Stimulated activated naive CD8-positive, alpha-beta T cell treated with anti-CD3 and anti-CD28 coated beads, Interleukin-15, amount 100 ng/mL, for 72 hours (primary cell): ENCODE results near the gene RMDN3.

Experiments used
- ATAC-seq: fragments of 150-1000 bp; cut with Tn5 transposase; 2 replicates; pipeline ENCODE4 v1.10.0; 2021; ENCODE audit warnings: mild to moderate bottlenecking, moderate library complexity
- DNase-seq, 2 donors: peaks; one replicate each; pipeline ENCODE4 v3.0.0; 2021 to 2022
- H3K27ac Mint-ChIP-seq, 2 donors: one replicate each; pipeline ENCODE4 v1.8.0; 2022; ENCODE audit warnings: mild to moderate bottlenecking in 2 of 2, mixed read lengths in 2 of 2, moderate library complexity in 2 of 2
- H3K27me3 Mint-ChIP-seq: one replicate; pipeline ENCODE4 v1.8.0; 2022; ENCODE audit warnings: mixed read lengths
- H3K4me1 Mint-ChIP-seq: one replicate; pipeline ENCODE4 v1.8.0; 2022; ENCODE audit warnings: mild to moderate bottlenecking, mixed read lengths
- H3K4me3 Mint-ChIP-seq, 2 donors: one replicate each; pipeline ENCODE4 v1.8.0; 2022; ENCODE audit warnings: mild to moderate bottlenecking in 2 of 2, mixed read lengths in 2 of 2, moderate library complexity in 1 of 2
- H3K9me3 Mint-ChIP-seq, 2 donors: one replicate each; pipeline ENCODE4 v1.8.0; 2022; ENCODE audit warnings: mixed read lengths in 2 of 2

RMDN3 gene

GRCh38 chr15:40695469-40695890 lies 59.6 kb downstream of the RMDN3 start:
- Mint-ChIP-seq H3K27me3 (no peaks in the 10 kb centered on the region), H3K27ac (peak overlapping the region; percentile 98 to 100), H3K4me1 (peaks cover 32% of the 10 kb centered on the region), H3K4me3 (peak overlapping the region; percentile 98), H3K9me3 (no peaks in the 10 kb centered on the region)
- ATAC-seq, result peak; percentile 1
- DNase-seq, result no peak

DNA sequence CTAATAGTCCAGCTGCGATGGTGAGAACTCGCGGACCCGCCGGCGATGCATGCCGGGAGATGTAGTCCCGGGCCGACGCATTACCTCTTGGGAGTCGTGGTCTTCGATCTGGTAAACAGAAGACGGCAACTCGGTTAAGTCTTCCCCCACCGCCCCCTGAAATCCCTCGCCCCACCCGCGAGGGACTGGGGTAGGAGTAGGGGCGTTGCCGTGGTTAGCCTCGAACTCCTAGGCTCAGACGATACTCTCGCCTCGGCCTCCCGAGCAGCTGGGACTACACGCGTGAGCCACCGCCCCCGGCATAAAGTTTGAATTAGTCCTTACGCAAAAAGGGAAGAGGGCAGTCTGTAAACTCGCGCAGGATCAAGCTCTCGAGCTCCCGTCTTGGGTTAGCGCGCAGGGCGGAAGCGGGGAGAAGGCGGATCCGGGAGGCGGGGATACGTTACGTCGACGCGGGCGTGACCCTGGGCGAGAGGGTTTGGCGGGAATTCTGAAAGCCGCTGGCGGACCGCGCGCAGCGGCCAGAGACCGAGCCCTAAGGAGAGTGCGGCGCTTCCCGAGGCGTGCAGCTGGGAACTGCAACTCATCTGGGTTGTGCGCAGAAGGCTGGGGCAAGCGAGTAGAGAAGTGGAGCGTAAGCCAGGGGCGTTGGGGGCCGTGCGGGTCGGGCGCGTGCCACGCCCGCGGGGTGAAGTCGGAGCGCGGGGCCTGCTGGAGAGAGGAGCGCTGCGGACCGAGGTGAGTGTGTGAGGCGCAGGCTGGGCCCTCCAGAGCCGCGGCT lies 60.2 kb downstream of the RMDN3 start, which contains the start of gene RAD51:
RAD51 (plus strand) TSS at position 487 of the 781 bp plus-strand sequence. CDS start 3,585 bp downstream, outside the sequence.
- DNase-seq, result peak; percentile 88 to 93
- H3K9me3 Mint-ChIP-seq, result no peaks in the 10 kb centered on the region
- H3K4me1 Mint-ChIP-seq, result peaks cover 32% of the 10 kb centered on the region
- peak; percentile 97 for ATAC-seq
- peak within 1 kb of the TSS; percentile 98 to 100 for H3K27ac Mint-ChIP-seq
- H3K4me3 Mint-ChIP-seq, result peak within 1 kb of the TSS; percentile 98
- no peaks in the 10 kb centered on the region for H3K27me3 Mint-ChIP-seq

GRCh38 chr15:40693904-40694687 lies 61.0 kb downstream of the RMDN3 start:
- peaks cover 32% of the 10 kb centered on the region for H3K4me1 Mint-ChIP-seq
- H3K9me3 Mint-ChIP-seq, result no peaks in the 10 kb centered on the region
- no peak for DNase-seq
- no peak for ATAC-seq
- no peaks in the 10 kb centered on the region for H3K27me3 Mint-ChIP-seq
- H3K27ac Mint-ChIP-seq, result peak overlapping the region; percentile 98 to 100
- H3K4me3 Mint-ChIP-seq, result peak overlapping the region; percentile 98

- no peak for DNase-seq
- Mint-ChIP-seq H3K27me3 (no peaks in the 10 kb centered on the region), H3K4me1 (peaks cover 19% of the 10 kb centered on the region), H3K27ac (no peak overlapping the region), H3K9me3 (no peaks in the 10 kb centered on the region), H3K4me3 (no peak overlapping the region)
- ATAC-seq, result no peak
These were observed 63.3 kb downstream of the RMDN3 start for GRCh38 chr15:40691737-40692136.

GRCh38 chr15:40688932-40689799 lies 65.9 kb downstream of the RMDN3 start:
- no peak for ATAC-seq
- H3K4me3 Mint-ChIP-seq, result no peak overlapping the region

More at GRCh38 chr15:40688932-40689799, 65.9 kb downstream of the RMDN3 start:
- no peak overlapping the region for H3K27ac Mint-ChIP-seq
- peaks cover 8% of the 10 kb centered on the region for H3K4me1 Mint-ChIP-seq
- no peak for DNase-seq
- no peaks in the 10 kb centered on the region for H3K27me3 Mint-ChIP-seq
- H3K9me3 Mint-ChIP-seq, result no peaks in the 10 kb centered on the region
